C1 segment of cervical spinal cord (tissue), 14 donors: ENCODE data around the gene RELL1.

Source experiments
- DNase-seq, 14 donors: peaks; one replicate each; lab custom pipeline; 2025; lab: John Stamatoyannopoulos, UW

RELL1 gene

GRCh38 chr4:37601531-37601930 is 84.6 kb downstream of the RELL1 start:
- DNase-seq = no peak

- DNase-seq = no peak
These were observed 86.9 kb downstream of the RELL1 start for GRCh38 chr4:37599092-37599790.

- DNase-seq = no peak
These were observed 89.1 kb downstream of the RELL1 start for GRCh38 chr4:37597034-37597433.

GRCh38 chr4:37595875-37596680 is 90.1 kb downstream of the RELL1 start:
- no peak for DNase-seq

- DNase-seq = no peak
These were observed 92.1 kb downstream of the RELL1 start for GRCh38 chr4:37594099-37594498.

GRCh38 chr4:37591349-37591748 is 94.8 kb downstream of the RELL1 start:
- no peak for DNase-seq

- DNase-seq = no peak
These were observed 96.2 kb downstream of the RELL1 start for GRCh38 chr4:37590016-37590415.

- DNase-seq = no peak
These were observed 98.0 kb downstream of the RELL1 start for GRCh38 chr4:37588150-37588549.

- DNase-seq = no peak
These were observed 100.0 kb downstream of the RELL1 start for GRCh38 chr4:37586194-37586593.

GRCh38 chr4:37584493-37585060 is 101.6 kb downstream of the RELL1 start:
- no peak for DNase-seq

GRCh38 chr4:37584071-37584470 is 102.1 kb downstream of the RELL1 start:
- DNase-seq = no peak

GRCh38 chr4:37573566-37573965 is 112.6 kb downstream of the RELL1 start:
- DNase-seq = no peak

GRCh38 chr4:37568489-37568888 is 117.7 kb downstream of the RELL1 start:
- no peak for DNase-seq

GRCh38 chr4:37567836-37568235 is 118.3 kb downstream of the RELL1 start:
- no peak for DNase-seq

GRCh38 chr4:37562592-37562991 is 123.6 kb downstream of the RELL1 start:
- DNase-seq = no peak

- no peak for DNase-seq
These were observed 124.4 kb downstream of the RELL1 start for GRCh38 chr4:37561803-37562207.

GRCh38 chr4:37561196-37561802 is 124.9 kb downstream of the RELL1 start:
- DNase-seq = no peak
